ENCODE results near the gene CST3.

GRCh38 chr20:23588434-23589403, 49.0 kb downstream of the CST3 start:
- TF ChIP-seq CTCF (IDR thresholded peaks at IDR 0.05) (no peak), EZH2 (IDR thresholded peaks at IDR 0.05; ENCODE audit: borderline replicate concordance, insufficient read depth, low read depth, low read length, poor library complexity, severe bottlenecking) (no peak)

Data from B cell (primary cell).